Astrocyte of the hippocampus (primary cell): ENCODE measurements around the gene KRTAP4-6.
"Not testable (repeated sequence)": the region's sequence is repeated elsewhere in the genome, so short reads cannot be mapped to it uniquely, and the experiment has no call there.

Experiments
- DNase-seq: peaks from one replicate; pipeline ENCODE4 v3.0.0; 2011; ENCODE audit warnings: low read depth, low spot score

The KRTAP4-6 gene

DNA sequence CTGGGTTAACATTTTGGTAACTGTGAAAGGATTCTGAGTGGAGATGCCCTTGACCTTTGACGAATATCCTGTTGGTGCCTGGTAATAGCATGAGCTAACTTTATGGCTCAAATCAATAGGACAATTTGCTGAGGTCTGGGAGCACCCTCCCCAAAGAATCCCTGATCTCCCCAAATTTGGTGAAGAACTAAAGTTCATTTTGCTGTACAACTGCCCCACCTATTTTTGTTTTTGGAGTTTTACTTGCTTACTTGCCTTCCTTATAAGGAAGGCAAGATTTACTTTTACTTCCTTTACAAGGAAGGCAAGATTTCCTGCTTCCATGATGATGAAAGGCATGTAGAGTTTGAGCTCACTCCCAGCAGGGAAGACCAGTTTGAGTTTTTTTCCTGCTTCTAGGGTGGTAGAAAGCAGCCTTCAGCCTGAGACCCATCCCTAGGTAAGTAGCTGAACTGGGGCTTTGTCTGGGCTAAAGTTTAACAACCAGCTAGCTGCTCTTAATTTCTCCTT, 32.3 kb downstream of the KRTAP4-6 start:
- no peak for DNase-seq

DNA sequence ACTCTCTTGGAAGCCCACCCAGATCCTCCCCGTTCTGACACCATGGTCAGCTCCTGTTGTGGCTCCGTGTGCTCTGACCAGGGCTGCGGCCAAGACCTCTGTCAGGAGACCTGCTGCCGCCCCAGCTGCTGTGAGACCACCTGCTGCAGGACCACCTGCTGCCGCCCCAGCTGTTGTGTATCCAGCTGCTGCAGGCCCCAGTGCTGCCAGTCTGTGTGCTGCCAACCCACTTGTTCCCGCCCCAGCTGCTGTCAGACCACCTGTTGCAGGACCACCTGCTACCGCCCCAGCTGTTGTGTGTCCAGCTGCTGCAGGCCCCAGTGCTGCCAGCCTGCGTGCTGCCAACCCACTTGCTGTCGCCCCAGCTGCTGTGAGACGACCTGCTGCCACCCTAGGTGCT, 35.0 kb downstream of the KRTAP4-6 start, which contains the start of gene KRTAP4-9:
KRTAP4-9 (plus strand) TSS at position 43 of the 400 bp plus-strand sequence; CDS start at position 43, 0 bp downstream.
- DNase-seq = not testable (repeated sequence)

DNA sequence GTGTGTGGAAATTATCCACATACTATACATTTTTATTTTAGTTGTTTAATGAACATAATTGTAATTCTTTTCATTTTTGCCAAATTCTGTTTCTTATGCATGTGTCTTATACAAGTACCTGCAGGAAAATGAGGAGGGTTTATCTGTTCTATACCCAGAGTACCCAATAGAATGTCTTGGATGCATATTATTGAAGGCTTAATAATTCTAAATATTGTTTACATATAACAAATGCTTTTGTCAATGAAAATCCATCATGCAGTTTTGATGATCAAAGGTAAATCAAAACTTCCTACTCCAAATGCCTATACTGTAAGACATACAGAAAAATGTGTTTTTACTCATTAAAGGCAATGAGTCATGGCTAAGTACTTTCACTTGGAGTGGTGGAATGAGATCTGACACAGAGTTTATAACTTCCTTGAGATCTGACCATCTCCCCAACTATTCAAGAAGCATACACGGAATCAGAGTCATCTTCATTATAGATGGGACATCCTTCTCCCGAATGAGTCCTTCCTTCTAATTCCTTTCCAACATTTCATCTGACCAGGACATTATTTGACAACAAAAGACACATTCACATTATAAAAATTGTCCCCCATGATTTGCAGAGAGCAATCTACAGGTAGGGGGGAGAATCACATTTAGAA, 35.8 kb downstream of the KRTAP4-6 start:
- peak; percentile 18 for DNase-seq

DNA sequence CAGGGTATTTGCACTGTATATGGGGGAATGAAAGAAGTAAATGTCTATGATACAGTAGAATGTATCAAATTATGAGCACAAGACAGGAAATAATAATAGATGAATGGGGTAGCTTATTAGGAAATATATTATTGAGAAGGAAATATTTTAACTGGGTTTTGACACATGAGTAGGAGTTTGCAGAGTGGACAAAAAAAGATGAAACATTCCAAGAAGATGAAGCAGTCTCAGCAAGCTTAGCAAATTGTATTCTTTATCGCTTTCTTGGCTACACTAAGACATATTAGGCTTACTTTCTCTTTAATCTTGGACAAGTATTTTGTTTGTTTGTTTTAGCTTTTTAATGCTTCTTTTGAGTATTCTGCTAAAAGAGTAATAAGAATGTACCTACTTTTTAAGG, 36.4 kb downstream of the KRTAP4-6 start:
- no peak for DNase-seq

DNA sequence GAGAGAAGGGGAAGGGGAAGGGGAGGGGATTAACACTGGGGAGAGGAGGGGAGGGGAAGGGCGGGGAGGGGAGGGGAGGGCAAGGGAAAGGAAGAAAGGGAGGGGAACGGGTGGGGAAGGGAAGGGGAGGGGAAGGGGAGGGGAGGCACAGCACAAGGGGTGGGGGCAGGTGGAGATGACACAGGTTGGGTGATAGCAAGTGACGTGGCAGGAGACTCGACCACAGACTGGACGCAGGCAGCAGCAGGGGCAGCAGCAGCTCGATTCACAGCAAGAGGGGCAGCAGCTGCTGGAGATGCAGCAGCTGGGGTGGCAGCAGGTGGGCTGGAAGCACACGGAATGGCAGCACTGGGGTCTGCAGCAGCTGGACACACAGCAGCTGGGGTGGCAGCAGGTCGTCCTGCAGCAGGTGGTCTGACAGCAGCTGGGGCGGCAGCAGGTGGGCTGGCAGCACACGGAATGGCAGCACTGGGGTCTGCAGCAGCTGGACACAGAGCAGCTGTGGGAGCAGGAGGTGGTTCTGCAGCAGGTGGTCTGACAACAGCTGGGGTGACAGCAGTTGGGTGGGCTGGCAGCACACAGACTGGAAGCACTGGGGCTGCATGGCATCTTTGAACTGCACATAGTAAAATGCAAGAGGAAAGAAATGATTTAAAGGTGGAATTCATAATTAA, 38.6 kb downstream of the KRTAP4-6 start, which contains the start of gene KRTAP4-16:
KRTAP4-16 (minus strand) TSS at position 624 of the 674 bp plus-strand sequence; CDS start at position 624, 0 bp downstream.
- DNase-seq = no peak

DNA sequence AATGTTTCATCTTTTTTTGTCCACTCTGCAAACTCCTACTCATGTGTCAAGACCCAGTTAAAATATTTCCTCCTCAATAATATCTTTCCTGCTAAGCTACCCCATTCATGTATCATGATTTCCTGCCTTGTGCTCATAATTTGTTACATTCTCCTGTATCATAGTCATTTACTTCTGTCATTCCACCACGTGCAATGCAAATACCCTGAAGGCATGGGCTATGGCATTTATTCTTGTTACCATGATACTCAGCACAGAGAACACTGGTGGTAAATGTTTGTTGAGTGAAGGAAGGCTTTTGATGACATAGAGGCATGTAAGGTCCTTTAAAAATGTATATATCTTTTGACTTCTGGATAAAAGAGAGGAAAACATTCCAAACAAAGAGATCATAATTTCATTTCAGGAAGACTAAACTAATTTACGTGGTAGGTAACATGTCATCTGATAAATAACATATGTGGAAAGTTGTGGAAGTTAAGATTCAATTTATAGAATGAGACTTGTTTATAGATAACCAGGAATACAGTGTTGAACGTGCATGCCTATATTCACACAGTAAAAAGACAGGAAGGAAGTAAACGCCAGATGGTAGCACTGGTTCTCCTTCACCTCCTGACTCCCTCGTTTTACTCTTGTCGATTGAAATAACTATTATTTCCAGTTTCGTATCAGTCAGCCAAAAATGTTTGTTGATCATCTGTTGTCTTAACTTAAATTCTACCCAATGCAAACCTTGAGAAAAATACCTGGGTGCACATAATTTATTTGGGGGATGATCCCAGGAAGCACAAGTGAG, 40.5 kb downstream of the KRTAP4-6 start:
- DNase-seq = not testable (repeated sequence)

DNA sequence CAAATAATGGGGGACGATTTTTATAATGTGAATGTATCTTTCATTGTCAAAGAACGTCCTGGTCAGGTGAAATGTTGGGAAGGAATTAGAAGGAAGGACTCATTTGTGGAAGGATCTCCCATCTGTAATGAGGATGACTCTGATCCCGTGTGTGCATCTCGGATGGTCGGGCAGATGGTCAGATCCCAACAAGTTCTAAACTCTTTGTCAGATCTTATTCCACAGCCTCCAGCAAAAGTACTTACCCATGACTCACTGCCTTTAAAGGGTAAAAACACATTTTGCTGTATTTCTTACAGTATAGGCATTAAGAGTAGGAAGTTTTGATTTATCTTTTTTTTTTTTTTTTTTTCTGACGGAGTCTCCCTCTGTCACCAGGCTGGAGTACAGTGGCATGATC, 41.9 kb downstream of the KRTAP4-6 start:
- no peak for DNase-seq

DNA sequence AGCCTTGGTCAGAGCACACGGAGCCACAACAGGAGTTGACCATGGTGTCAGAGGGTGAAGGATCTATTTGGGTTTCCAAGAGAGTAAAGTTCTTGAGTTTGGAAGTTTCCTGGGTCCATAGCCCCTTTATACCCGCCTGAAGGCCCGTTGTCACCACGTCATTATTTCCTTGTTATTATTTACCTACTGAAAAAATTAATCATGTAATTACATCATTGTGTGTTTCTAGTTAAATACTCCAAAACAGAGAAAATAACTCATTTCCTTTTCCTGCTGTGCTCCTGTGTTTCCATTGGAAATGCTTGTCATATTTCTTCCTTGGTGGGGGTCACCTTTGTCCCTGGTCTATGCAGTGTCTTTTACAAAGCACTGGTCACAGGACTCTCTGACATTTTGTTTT, 42.3 kb downstream of the KRTAP4-6 start, which contains the start of gene KRTAP4-8:
KRTAP4-8 (minus strand) TSS at position 101 of the 400 bp plus-strand sequence; CDS start at position 43, 58 bp downstream.
- DNase-seq = no peak

DNA sequence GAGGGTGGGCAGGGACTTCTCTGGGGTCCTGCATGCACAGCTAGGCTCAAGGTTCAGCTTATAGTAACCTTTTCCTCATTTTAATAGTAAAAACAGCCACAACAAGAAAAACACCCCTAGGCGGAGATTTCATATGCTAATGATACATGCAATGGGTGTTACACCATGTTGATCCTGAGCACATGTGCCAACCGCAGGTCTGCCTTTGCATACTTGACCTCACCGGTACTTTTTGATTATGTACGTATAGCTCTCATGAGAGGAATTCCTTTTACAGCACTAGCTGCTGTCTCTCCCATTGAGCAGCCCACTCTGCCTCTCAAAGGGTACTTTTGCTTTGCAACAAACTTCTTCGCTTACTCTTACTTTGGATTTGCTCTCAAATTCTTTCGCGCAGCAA, 44.3 kb downstream of the KRTAP4-6 start:
- DNase-seq = no peak
